Right ventricle myocardium inferior (tissue), 1 donor: ENCODE measurements around the gene FUOM. TPM values are rescaled to one million over a fixed set of nuclear protein-coding genes. Genes with fewer than 3 reads are reported as not detected.
A peak's percentile ranks its signal among the peaks of the same experiment; 100 is the strongest.

Experiments
- ATAC-seq: fragments of 200-7000 bp; cut with Tn5 transposase; one replicate; pipeline ENCODE4 v1.9.1; 2020; ENCODE audit warnings: mild to moderate bottlenecking, moderate library complexity
- DNase-seq: peaks from one replicate; pipeline ENCODE4 v3.0.0; 2021; ENCODE audit errors: missing footprints
- intact Hi-C: fragments of 100-400 bp; cut with DNase I; formaldehyde crosslinking; loops from one replicate; pipeline ENCODE4 v1.11.0; 2022
- total RNA-seq: library from RNA; stranded (reverse); fragmentation: NEBNext Ultra II Directional; extraction: Animal tissue kit (Norgen Biotek cat#: 25700); gene quantifications from one replicate; pipeline ENCODE4 v1.2.1, GENCODE V29; 2021
- donor health status: DM: no; HTN: yes; CAD: no; lungs with severe emphysema.

Gene FUOM
- total RNA-seq, 1 donor from 2014 or later: 7.9 TPM

DNA sequence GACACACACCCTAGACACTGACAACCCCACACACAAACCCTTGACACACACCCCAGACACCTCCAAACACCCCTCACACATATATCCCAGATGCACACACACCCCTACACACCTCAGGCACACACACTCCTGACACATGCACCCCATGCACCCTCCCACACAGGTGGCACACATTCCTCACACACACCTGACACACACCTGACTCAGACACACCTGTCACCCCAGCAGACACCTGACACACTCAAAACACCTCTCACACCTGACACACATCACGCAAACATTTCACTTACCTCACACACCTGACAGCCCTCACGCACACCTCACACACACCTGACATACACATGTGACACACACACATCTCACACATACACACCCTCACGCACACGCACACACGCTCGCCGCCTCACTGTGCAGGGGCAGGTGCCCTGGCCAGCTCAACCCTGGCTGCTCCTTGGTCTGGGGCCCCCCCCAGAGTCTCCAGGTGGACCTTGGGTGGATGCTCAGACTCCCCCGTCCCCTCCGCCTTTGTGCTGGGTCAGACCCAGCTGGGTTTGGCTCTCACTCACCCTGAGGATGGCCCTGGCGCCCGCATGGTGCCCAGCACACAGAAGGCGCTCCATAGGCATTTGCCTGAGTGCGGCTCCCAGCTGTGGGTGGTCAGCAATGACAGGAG, 18.0 kb downstream of the FUOM start:
- ATAC-seq (no peak), DNase-seq (peak; percentile 54)
- intact Hi-C loops: no loop called here

DNA sequence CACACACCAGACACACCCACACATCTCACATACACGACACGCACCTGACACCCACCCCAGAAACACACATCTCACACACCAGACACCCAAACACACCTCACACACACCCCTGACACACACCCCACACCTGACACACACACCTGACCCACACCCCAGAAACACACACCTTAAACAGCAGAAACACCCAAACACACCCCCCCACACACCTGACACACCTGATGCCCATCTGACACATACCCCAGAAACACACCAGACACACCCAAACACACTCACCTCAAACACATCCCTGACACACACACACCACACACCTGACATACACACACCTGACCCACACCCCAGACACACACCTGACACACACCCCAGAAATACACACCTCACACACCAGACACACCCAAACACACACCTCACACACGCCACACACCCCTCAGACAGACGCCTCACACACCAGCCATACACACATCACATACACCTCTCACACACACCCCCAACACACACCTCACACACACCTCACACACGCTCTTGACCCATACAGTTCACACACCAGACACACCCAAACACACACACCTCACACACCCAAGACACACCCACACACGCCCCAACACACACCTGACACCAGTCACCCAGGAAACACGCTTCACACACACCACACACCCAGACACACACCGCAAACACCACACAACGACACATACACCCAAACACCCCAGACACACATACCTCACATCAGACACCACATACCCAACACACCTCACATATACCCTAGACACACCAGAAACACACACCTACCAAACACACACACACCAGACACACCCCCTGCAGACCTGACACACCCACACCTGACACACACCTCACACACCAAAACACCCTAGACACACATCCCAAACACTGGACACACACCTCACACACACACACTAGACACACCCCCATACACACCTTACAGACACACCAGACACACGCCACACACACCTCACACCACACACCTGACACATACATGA, 19.4 kb downstream of the FUOM start:
- peak; percentile 21 for DNase-seq
- intact Hi-C loops: no loop called here
- ATAC-seq: no peak

DNA sequence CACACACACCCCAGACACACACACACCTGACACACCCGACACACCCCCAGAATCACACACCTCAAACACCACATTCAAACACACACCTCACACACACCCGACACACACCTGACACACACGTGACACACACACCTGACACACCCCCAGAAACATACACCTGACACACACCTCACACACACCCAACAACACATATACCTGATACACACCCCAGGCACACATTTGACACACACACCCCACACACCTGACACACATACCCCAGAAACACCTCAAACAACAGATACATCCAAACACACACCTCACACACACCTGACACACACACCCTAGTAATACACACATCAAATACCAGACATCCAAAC, 20.5 kb downstream of the FUOM start:
- peak; percentile 50 for DNase-seq
- intact Hi-C loops: no loop called here

DNA sequence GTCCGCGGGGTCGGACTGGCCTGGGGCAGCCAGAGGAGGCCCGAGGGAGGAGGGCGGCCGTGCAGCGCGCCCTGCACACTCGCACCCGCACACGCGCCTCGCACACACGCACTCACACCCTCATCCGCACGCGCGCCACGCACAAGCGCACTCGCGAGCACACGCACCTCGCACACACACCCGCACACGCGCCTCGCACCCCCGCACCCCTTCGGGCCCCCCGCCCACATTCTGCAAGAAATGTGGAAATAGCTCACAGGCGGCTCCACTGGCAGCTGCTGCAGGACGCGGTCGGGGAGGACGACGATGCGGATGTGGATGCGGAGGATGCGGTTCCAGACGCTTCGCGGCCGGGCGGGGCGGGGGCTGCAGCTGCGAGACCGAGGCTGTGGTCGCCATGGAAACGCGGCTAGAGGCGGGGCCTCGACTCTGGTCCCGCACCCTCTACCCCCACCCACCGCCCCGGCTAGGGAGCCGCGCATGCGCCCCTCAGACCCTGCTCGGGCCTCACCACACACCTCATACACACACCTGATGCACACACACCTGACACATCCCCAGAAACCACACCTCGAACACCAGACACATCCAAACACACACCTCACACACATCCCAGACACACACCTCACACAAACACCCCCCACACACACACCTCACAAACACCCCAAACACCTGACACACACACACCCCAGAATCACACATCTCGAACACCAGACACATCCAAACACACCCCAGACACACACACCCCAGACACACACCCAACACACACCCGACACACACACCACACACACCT, 21.0 kb downstream of the FUOM start, which contains the start of gene CALY:
Gene CALY, minus strand, starts transcription at position 320 of the 793 bp plus-strand sequence. CDS start 7,907 bp downstream, outside the sequence.
- no peak for ATAC-seq
- DNase-seq: peak; percentile 65
- intact Hi-C loops: no loop called here

More for the DNA sequence above, 20.5 kb downstream of the FUOM start:
- no peak for ATAC-seq

DNA sequence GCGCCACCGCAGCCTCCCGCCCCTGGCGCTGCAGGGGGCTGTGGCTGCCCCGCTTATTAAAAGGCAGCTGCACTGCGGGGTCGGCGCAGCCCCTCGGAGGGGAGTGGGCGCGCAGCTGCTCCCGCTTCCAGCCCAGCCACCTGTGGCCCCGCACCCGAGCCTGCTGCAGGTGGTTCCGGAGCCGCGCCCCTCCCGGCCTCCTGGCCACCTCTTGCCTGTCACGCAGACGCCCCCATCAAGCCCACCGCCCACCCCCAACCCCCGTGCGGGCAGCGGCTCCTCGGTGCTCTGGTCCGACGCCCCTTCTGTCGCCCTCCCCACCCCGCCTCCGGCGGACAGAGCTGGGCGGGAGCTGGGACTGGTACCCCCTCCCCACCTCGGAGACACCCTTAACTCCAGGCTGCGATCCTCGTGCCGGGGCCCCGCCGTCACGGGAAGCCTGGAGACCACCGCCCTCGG, 21.7 kb downstream of the FUOM start:
- intact Hi-C loops: no loop called here
- DNase-seq: peak; percentile 64
- no peak for ATAC-seq

DNA sequence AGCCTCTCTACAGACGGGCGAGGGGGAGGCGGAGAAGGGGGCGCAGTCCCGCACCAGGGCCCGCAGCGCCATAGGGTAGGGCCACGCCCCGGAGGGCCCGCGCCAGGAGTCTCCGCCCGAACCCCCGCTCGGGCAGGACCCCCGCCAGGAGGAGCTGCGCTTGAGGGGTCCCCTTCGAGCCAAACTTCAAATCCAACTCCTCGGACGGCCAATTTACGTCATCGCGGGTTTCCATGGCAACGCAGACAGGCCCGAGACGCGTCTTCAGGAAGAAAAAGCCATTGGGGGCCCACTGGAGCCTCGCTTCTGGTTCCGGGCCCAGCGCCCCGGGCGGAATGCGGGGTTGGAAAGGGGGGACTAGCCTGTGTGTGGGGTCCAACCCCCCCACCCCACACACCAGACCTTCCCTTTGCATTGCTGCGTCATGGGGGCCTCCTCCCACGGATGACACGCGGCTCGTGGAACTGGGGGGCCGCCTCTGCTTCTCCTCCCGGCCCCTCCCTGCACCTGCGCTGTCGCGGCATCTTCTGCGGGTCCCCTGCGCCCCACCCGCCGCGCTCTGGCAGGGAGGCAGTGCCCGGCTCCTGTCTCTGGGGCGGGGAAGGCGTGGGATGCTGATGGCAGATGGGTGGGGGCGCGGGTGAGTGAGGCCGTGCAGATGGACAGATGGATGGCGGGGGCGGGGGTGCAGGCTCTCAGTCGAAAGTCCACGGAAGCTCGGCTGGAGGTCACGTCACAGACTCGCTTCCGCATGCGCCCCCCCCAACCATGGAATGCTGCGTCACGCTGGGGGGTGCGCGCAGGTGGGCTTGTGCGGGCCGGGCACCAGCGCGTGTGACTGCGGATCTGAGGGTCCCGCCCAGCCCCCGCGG, 22.3 kb downstream of the FUOM start:
- no peak for ATAC-seq
- intact Hi-C loops: no loop called here

DNA sequence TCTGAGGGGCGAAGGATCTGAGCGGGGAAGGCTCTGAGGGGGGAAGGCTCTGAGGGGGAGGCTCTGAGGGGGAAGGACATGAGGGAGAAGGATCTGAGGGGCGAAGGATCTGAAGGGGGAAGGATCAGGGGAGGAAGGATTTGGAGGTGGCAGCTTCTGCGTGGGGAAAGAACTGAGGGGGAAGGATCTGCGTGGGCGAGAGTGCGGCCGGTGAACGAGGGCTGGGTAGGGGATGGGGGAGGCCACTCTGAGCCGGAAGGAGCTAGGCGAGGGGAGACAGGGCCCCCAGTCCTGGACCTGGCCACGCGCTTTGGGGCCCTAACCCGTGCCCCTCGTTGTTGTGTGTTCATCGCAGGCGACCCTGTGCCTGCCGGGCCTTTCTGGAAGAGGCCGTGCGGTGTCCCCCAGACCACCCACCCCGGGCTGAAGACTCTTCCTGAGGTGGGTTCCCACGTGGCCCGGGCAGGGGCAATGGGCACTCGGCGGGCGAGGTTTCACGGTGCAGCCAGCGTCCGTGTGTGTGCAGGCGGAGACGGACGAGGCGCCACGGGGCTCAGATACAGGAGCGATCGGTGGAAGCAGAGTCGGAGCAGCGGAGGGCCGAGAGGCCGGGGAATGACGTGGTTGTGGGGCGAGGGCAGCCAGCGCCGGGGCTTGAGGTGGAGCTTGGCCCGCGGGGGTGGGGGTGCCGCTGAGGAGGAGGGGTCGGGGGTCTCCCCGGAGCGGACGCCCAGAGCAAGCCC, 23.1 kb downstream of the FUOM start:
- DNase-seq (peak; percentile 54), ATAC-seq (no peak)
- intact Hi-C loops: no loop called here

More for the DNA sequence above, 22.3 kb downstream of the FUOM start:
- peak; percentile 71 for DNase-seq

DNA sequence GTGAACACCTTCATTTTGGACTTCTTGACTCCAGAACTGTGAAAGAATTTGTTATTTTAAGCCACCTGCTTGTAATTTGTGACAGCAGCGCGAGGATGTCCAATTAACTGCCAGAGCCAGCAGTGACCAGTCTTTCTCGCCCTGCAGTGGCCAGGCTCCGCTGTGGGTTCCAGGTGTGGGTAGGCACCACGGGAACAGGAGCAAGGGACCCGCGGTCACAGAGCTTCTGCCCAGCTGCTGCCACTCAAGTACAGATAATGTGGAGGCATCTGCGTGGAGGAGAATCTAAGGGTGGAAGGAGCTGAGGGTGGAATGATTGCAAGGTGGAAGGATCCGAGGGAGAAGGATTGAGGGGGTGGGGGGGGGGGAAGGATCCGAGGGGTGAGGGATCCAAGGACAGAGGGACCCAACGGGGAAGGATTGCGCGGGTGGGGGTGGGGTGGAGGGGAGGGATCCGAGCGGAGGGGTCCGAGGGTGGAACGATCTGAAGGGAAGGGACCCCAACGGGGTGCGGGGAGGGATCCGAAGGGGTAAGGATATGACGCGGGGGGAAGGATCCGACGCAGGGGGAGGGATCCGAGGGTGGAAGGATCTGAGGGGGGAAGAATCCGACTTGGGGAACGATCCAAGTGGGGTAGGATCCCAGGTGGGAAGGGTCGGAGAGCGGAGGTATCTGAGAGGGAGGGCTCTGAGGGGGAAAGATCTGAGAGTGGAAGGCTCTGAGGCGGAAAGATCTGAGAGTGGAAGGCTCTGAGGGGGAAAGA, 24.7 kb downstream of the FUOM start:
- no peak for ATAC-seq
- DNase-seq: peak; percentile 48
- intact Hi-C loops: no loop called here

DNA sequence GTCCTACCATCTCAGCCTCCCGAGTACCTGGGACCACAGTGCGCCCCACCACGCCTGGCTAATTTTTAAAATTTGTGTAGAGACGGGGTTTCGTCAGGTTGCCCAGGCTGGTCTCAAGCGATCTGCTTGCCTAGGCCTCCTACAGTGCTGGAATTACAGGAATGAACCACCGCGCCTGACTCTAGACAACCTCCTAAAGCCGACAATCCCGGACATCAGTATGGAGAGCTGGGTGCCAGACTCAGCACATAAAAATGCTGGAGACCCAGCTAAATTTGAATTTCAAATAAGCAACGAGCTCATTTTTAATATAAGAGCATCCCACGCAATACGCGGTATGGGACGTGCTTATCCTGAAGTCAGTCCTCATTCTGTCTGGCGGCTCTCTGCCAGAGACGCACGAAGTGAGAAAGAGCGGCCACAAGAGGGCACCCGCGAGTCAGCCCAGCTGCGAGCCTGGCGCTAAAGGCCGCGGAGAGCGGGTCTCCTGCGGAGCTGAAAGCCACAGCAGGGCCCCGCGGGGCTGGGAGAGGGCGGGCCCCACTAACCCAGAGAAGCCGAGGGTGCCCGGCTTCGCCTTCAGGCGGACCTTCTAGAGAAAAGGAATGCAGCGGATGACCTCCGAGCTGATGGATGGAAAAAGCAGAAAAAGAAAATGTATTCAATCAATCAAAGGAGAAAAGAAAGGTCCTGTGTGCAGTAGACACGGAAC, 28.2 kb downstream of the FUOM start:
- DNase-seq: peak; percentile 91
- ATAC-seq: peak; percentile 80
- intact Hi-C loops: loop anchor here (1.0 to 10.0 kb wide), 3 partner anchors 191 to 495 kb away; no protein-coding TSS in a partner anchor

DNA sequence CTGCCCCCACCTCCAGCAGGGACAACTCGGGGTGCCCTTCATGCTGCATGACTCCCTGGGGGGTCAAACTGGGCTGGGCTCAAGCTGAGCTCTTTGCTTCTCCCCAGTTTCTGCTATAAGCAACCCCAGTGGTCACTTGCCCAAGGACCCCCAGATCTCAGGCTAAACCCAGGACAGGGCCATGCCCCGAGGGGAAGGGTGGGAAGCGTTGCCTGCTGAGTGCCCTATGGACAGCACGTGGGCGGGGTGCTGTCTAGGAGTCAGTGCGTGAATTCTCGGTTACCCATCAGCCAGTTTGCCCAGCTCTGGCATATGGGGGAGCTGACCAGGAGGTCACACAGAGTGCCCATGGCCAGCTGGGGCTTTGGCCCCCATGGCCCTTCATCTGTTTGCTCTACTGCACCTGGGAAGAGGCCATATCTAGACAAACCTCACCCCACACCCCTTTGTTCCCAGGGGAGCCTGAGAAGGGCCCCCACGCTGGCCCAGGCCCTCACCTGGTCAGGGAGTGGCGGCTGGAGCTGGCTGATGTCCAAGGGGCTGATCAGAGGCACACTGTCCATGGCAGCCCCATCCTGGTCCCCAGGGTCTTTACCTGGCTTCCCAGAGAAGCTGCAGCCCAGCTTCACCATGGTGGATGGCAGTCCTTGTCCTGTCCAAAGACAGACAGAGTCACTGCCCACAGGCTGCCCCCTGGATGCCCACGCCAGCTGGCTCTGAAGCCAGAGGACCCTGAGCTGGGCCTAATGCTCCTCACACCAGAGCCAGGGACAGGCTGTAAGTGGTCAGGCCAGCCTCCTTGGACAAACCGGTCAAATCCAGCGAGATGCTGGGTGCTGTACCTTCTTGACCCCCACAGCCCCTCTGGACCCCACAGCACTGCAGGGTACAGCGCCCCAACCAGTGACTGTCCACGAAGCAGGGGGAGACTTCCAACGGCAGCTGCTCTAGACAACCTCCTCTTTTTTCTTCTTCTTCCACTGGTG, 29.2 kb downstream of the FUOM start:
- DNase-seq (no peak), ATAC-seq (no peak)
- intact Hi-C loops: loop anchor here (1.0 to 10.0 kb wide), 3 partner anchors 192 to 494 kb away; no protein-coding TSS in a partner anchor

DNA sequence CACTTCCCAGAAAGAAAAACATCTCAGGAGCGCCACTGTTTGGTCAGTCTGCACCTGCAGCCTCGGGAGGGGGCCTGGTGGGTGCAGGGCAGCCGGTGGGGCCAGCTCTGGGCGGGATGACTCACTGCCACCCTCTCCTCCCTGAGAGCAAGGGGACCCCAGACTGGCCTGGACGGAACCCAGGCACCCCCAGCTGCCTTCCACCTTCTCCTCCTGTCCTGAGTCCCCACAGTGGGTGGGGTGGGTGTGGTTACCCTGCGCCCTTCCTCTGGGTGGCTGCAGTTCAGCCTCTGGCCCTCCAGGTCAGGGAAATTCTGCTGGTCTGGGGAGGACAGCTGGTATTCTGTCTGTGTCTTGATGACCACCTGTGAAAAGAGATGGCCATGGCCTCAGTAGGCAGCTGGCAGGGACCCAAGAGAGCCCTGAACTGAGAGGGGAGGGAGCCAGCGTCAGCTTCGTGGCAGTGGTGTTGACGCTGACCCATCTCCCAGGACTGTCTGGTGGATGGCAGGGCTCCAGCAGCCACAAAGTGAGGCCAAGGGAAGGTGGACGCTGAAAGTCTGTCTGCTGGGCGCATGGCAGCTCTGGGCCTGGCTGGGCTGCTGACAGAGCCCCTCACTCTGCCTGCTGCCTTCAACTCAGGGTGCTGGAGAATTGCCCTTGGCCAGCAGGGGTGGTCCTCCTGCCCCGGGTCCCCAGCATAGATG, 30.0 kb downstream of the FUOM start:
- ATAC-seq (no peak), DNase-seq (no peak)
- intact Hi-C loops: loop anchor here (5.0 to 10.0 kb wide), 2 partner anchors 279 to 493 kb away; no protein-coding TSS in a partner anchor

DNA sequence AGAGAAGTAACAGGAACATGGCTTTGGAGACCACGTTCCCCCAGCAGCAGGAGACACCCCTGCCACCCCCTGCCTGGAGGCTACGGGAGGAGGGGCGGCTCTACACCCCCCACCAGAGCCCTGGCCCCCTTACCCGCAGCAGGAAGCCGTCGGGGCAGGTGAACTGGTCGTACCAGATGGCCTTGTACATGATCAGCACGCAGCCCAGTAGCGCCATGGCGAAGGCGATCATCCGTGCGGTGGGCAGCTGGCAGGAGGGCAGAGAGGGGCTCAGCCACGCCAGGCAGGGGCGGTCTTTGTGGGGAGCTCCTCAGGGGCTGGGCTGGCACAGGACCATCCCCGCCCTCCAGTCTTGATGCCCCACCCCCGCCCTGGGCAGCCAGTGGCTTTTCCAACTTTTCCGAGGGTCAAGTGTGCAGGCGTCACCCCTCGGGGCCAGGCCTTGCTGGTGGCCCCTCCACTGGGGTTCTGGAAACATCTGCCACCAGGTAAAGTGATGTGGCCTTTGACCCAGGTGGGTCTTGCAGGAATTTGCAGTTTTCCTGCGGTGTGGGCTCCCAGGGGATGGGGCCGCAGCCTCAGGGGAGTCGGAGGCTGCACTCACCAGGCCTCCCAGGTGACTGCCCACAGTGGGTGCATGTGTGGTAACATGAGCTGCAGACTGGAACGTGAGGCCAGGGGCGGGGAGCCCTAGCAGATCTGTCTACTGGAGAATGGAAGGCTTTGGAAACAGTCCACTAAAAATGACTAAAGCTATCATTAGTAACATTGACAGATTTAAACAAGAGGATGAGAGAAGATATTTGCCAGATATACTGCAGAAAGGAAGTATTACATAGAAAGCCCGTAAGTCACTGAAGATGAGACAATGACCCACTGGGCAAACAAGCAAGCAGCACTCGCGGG, 30.8 kb downstream of the FUOM start:
- no peak for DNase-seq
- no peak for ATAC-seq
- intact Hi-C loops: loop anchor here (5.0 to 10.0 kb wide), 2 partner anchors 280 to 492 kb away; no protein-coding TSS in a partner anchor

DNA sequence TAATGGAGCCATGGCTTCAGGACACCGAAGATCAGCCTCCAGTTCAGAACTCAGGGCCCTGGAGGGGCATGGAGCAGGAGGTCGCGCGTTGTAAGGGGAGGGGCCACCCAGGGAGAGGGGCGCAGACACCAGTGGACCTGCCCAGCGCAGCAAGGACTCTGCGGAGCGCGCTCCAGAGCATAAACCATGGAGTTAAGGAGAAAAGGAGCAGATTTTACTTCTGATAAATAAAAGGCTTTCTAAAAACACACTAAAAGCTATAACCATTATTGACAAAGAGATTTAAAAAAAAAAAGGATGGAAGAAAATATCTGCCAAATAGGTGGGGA, 31.6 kb downstream of the FUOM start:
- ATAC-seq: no peak
- intact Hi-C loops: loop anchor here (5.0 to 10.0 kb wide), 2 partner anchors 281 to 491 kb away; no protein-coding TSS in a partner anchor
- no peak for DNase-seq
